Tibial artery (tissue), 4 donors: Measurements from ENCODE around the gene MON2.

Experiments used
- DNase-seq, 2 donors: peaks; one replicate each; pipeline ENCODE4 v3.0.0-alpha.2; 2019
- H3K27ac ChIP-seq, 2 donors: fragments of 200-600 bp; sonication (generic) in 1 of 2; 1 replicate in 1 of 2; 2 replicates in 1 of 2; pipeline ENCODE4 v1.5.1; 2018 to 2019; ENCODE audit warnings: mild to moderate bottlenecking in 1 of 2
- H3K27me3 ChIP-seq, 2 donors: fragments of 200-600 bp; sonication (generic) in 1 of 2; one replicate each; pipeline versions ENCODE4 v1.5.1 to v1.6.0; 2016 to 2019
- H3K36me3 ChIP-seq, 3 donors: fragments of 200-600 bp; sonication (generic) in 2 of 3; one replicate each; pipeline ENCODE4 v1.5.1; 2016 to 2019; ENCODE audit warnings: mild to moderate bottlenecking in 2 of 3
- H3K4me1 ChIP-seq, 4 donors: fragments of 200-600 bp; sonication (generic) in 2 of 4; 1 replicate in 3 of 4; 2 replicates in 1 of 4; pipeline ENCODE4 v1.5.1; 2016 to 2019
- H3K4me3 ChIP-seq, 2 donors: fragments of 200-600 bp; sonication (generic) in 1 of 2; 1 replicate in 1 of 2; 2 replicates in 1 of 2; pipeline ENCODE4 v1.5.1; 2018 to 2019; ENCODE audit warnings: mild to moderate bottlenecking in 2 of 2
- H3K9me3 ChIP-seq, 3 donors: fragments of 200-600 bp; sonication (generic) in 1 of 3; one replicate each; pipeline ENCODE4 v1.5.1; 2016 to 2019
- intact Hi-C: fragments of 100-400 bp; cut with DNase I; formaldehyde crosslinking; loops from one replicate; pipeline ENCODE4 v1.15.0; 2023; ENCODE audit warnings: low total_unique reads
- TF ChIP-seq, protein P1 (sequence below), 2 experiments: fragments of 200-600 bp in 1 of 2; fragments of 450-650 bp in 1 of 2; IDR thresholded peaks; one replicate each; pipeline ENCODE4 v1.5.1; 2017 to 2019; ENCODE audit warnings: antibody characterized with exemption in 2 of 2, mild to moderate bottlenecking in 1 of 2, moderate library complexity in 1 of 2

MON2 gene

DNA sequence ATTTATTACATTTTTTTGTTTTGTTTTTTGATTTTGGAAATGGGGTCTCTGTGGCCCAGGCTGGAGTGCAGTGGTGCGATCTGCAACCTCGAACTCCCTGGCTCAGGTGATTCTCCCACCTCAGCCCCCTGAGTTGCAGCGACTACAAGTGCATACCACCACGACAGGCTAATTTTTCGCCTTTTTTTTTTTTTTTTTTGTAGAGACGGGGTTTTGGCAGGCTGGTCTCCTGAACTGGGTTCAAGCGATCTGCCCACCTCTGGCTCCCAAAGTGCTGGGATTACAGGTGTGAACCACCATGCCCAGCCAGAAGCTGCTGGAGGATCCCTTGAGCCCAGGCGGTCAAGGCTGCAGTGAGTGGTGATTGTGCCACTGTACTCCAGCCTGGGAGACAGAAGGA lies 2.3 kb downstream of the MON2 start:
- TF ChIP-seq, protein P1, sequence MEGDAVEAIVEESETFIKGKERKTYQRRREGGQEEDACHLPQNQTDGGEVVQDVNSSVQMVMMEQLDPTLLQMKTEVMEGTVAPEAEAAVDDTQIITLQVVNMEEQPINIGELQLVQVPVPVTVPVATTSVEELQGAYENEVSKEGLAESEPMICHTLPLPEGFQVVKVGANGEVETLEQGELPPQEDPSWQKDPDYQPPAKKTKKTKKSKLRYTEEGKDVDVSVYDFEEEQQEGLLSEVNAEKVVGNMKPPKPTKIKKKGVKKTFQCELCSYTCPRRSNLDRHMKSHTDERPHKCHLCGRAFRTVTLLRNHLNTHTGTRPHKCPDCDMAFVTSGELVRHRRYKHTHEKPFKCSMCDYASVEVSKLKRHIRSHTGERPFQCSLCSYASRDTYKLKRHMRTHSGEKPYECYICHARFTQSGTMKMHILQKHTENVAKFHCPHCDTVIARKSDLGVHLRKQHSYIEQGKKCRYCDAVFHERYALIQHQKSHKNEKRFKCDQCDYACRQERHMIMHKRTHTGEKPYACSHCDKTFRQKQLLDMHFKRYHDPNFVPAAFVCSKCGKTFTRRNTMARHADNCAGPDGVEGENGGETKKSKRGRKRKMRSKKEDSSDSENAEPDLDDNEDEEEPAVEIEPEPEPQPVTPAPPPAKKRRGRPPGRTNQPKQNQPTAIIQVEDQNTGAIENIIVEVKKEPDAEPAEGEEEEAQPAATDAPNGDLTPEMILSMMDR (IDR thresholded peaks at IDR 0.05), result no peak
- DNase-seq, result no peak
- no peak overlapping the region for H3K27ac ChIP-seq
- H3K36me3 ChIP-seq, result peaks cover 0 to 8% (median 0%) of the 10 kb centered on the region in 3 donors
- H3K27me3 ChIP-seq, result no peaks in the 10 kb centered on the region
- H3K9me3 ChIP-seq, result no peaks in the 10 kb centered on the region
- intact Hi-C loops, result no loop called here
- peaks cover 0 to 36% (median 24%) of the 10 kb centered on the region in 4 donors for H3K4me1 ChIP-seq
- H3K4me3 ChIP-seq, result peak overlapping the region; percentile 88 to 99

DNA sequence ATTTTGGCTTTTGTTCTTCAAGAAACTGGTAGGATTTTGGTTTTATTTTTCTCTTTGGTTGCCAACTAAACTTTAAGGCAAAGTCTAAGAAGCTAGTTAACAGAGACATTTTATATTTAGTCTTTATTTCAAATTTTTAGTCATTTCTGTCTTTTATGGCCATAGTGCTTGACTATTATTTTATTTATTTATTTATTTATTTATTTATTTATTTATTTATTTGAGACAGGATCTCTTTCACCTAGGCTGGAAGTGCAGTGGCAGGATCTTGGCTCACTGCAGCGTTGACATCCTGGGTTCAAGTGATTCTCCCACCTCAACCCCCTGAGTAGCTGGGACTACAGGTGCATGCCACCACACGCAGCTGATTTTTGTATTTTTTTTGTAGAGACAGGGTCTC lies 3.1 kb downstream of the MON2 start:
- no peaks in the 10 kb centered on the region for H3K9me3 ChIP-seq
- H3K4me3 ChIP-seq, result no peak overlapping the region
- no peak for DNase-seq
- no peaks in the 10 kb centered on the region for H3K27me3 ChIP-seq
- H3K27ac ChIP-seq, result no peak overlapping the region
- TF ChIP-seq, protein P1 (IDR thresholded peaks at IDR 0.05), result no peak
- H3K4me1 ChIP-seq, result peaks cover 0 to 36% (median 24%) of the 10 kb centered on the region in 4 donors
- peaks cover 0 to 8% (median 0%) of the 10 kb centered on the region in 3 donors for H3K36me3 ChIP-seq
- intact Hi-C loops, result no loop called here

DNA sequence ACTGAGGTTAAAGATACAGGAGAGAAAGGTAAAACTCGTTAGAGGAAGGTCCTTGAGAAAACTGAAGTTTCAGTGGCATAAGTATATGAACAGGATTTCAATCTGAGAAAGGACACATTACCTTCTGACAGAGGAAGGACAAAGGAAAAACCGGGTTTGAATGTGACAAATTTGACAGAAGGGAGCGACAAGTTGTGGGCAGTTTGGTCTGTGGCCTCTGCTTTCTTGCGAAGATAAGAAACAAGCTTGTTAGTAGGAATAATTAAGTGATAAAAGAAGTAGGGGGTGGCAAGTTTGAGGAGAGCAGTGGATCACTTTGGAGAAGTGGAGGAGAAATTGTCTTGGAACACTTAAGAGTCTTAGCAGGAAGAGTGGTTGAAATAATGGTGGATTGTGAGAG lies 5.1 kb downstream of the MON2 start:
- Histone ChIP-seq H3K4me3 (no peak overlapping the region), H3K27me3 (no peaks in the 10 kb centered on the region), H3K9me3 (no peaks in the 10 kb centered on the region), H3K36me3 (peaks cover 0 to 8% (median 0%) of the 10 kb centered on the region in 3 donors), H3K4me1 (peaks cover 0 to 36% (median 24%) of the 10 kb centered on the region in 4 donors), H3K27ac (no peak overlapping the region)
- intact Hi-C loops, result no loop called here
- no peak for DNase-seq
- TF ChIP-seq, protein P1 (IDR thresholded peaks at IDR 0.05), result no peak

DNA sequence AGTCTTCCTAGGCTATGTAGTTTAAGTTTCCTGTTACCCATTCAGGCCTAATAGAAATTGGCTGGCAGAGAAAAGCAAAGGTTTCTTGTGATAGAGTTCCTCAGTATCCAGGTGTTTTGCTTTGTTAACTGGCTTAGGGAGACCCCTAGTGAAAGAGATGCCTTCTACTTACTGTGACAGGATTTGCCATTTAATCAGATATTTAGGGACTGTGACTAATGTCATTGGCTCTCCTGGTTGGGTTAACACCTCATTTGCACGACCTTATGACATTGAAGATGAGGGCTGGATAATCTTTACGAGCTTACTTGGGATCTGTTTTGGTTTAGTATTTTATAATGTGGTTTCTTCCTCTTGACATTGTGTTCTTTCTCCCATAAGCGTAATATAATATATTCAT lies 5.8 kb downstream of the MON2 start:
- H3K27me3 ChIP-seq, result no peaks in the 10 kb centered on the region
- H3K4me1 ChIP-seq, result peaks cover 0 to 34% (median 25%) of the 10 kb centered on the region in 4 donors
- H3K27ac ChIP-seq, result no peak overlapping the region
- H3K4me3 ChIP-seq, result no peak overlapping the region
- intact Hi-C loops, result no loop called here
- TF ChIP-seq, protein P1 (IDR thresholded peaks at IDR 0.05), result no peak
- H3K9me3 ChIP-seq, result no peaks in the 10 kb centered on the region
- DNase-seq, result no peak
- peaks cover 0 to 11% (median 0%) of the 10 kb centered on the region in 3 donors for H3K36me3 ChIP-seq

DNA sequence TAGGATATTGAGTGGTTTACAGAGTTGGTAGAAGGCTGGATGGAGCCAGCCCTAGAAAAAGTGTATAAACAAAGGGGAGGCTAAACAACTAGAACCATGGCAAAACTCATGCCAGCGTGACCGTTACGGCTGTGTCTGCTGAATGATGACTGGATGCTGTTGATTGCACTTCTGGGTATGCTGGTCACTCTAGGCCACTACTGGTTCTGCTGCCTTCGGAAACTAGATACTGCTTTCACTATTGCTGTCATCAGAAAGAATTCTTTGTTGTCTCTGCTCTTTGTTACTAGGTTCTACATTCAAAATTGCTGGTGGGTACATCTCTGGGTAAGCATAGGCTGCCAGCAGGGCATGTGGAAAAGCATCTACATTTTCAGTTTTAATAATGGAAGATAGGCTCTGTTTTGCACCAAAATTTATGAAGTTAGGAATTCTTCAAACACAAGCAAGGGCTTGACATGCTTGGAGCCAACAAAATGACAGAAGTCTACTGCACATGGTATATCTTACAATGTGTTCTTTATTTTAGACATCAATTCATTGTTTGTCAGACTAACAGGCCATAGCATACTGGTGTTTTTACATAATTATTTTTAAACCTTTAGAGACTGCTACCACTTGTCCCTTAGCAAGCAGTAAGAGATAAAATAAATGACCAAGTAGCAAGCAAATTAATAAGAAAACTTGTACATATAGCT lies 15.4 kb downstream of the MON2 start:
- no peak overlapping the region for H3K27ac ChIP-seq

More for the DNA sequence above, 15.4 kb downstream of the MON2 start:
- Histone ChIP-seq H3K4me1 (peaks cover 0 to 13% (median 2%) of the 10 kb centered on the region in 4 donors), H3K9me3 (no peaks in the 10 kb centered on the region), H3K36me3 (peaks cover 0 to 8% (median 0%) of the 10 kb centered on the region in 3 donors), H3K4me3 (no peak overlapping the region), H3K27me3 (no peaks in the 10 kb centered on the region)
- TF ChIP-seq, protein P1 (IDR thresholded peaks at IDR 0.05), result no peak
- DNase-seq, result no peak
- intact Hi-C loops, result no loop called here
